ENCODE measurements around the gene TMEFF2.

DNA sequence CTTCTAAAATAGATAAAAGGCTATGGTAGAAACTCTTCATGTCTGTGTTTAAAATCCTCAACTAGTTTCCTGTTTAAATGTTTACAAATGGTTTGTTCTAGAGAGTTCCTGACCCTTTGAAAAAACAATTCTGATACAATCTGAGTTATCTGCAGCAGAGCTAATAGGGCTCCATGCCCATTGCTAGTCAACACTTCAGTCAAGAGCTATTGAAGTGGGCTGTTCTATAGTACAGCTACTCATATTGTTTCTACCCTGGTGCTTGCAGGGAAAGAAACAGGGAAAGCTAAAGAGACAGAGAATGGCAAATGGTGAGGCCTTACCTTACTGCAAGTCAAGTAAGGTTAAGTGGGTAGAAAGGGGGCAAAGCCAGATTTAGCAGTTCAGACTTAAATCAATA is 235.5 kb downstream of the TMEFF2 start:
- TF ChIP-seq, protein P1, sequence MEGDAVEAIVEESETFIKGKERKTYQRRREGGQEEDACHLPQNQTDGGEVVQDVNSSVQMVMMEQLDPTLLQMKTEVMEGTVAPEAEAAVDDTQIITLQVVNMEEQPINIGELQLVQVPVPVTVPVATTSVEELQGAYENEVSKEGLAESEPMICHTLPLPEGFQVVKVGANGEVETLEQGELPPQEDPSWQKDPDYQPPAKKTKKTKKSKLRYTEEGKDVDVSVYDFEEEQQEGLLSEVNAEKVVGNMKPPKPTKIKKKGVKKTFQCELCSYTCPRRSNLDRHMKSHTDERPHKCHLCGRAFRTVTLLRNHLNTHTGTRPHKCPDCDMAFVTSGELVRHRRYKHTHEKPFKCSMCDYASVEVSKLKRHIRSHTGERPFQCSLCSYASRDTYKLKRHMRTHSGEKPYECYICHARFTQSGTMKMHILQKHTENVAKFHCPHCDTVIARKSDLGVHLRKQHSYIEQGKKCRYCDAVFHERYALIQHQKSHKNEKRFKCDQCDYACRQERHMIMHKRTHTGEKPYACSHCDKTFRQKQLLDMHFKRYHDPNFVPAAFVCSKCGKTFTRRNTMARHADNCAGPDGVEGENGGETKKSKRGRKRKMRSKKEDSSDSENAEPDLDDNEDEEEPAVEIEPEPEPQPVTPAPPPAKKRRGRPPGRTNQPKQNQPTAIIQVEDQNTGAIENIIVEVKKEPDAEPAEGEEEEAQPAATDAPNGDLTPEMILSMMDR (IDR thresholded peaks at IDR 0.05) = no peak
- no peak for TF ChIP-seq POLR2AphosphoS5 (IDR thresholded peaks at IDR 0.05)
- peak in 1 of 4 donors; percentile 45 for TF ChIP-seq EP300 (IDR thresholded peaks at IDR 0.05)
- no peak for TF ChIP-seq POLR2A (IDR thresholded peaks at IDR 0.05)

Data from upper lobe of left lung (tissue), 4 donors.